MG63 (cell line): ENCODE measurements around the gene KRTAP12-2. TPM values are rescaled to one million over a fixed set of nuclear protein-coding genes. Genes with fewer than 3 reads are reported as not detected.
"Not testable (repeated sequence)": the region's sequence is repeated elsewhere in the genome, so short reads cannot be mapped to it uniquely, and the experiment has no call there.

ENCODE experiments used
- DNase-seq: peaks from one replicate; pipeline ENCODE4 v3.0.0-alpha.2; 2020
- H3K27me3 ChIP-seq: fragments of 250-450 bp; sonication (Bioruptor Pico); 2 replicates; pipeline ENCODE4 v1.5.1; 2020; ENCODE audit warnings: mild to moderate bottlenecking, moderate library complexity
- H3K36me3 ChIP-seq: fragments of 250-450 bp; sonication (Bioruptor Pico); 2 replicates; pipeline ENCODE4 v1.5.1; 2020; ENCODE audit warnings: mild to moderate bottlenecking, moderate library complexity
- H3K4me3 ChIP-seq: fragments of 250-450 bp; sonication (Bioruptor Pico); 2 replicates; pipeline ENCODE4 v1.5.1; 2020; ENCODE audit warnings: mild to moderate bottlenecking, moderate library complexity
- H3K9me3 ChIP-seq: fragments of 250-450 bp; sonication (Bioruptor Pico); 2 replicates; pipeline ENCODE4 v1.5.1; 2020; ENCODE audit warnings: mild to moderate bottlenecking, moderate library complexity
- total RNA-seq: library from RNA; depleted of rRNA; stranded (reverse); fragments of >200 nt; shearing (Covaris generic); gene quantifications from 2 replicates; pipeline ENCODE4 v1.2.3, GENCODE V29; 2014; ENCODE audit warnings: low replicate concordance

Gene KRTAP12-2
- total RNA-seq, 1 experiment from 2014 or later = not detected

GRCh38 chr21:44667612-44668011, 885 bp upstream of the KRTAP12-2 start:
- DNase-seq = no peak
- Histone ChIP-seq H3K36me3 (no peaks in the 10 kb centered on the region), H3K27me3 (no peaks in the 10 kb centered on the region; the same call in 1 of the 2 replicates), H3K4me3 (no peak overlapping the region), H3K9me3 (peaks cover 14% of the 10 kb centered on the region; the same call in 1 of the 2 replicates)

GRCh38 chr21:44664691-44665090, 2.0 kb downstream of the KRTAP12-2 start:
- peaks cover 4% of the 10 kb centered on the region; the same call in 1 of the 2 replicates for H3K9me3 ChIP-seq
- H3K36me3 ChIP-seq = no peaks in the 10 kb centered on the region
- no peak for DNase-seq
- H3K27me3 ChIP-seq = no peaks in the 10 kb centered on the region; the same call in 1 of the 2 replicates
- H3K4me3 ChIP-seq = no peak overlapping the region

- not testable (repeated sequence) for DNase-seq, H3K36me3 ChIP-seq, H3K4me3 ChIP-seq
Observed at GRCh38 chr21:44661567-44661966, 5.2 kb downstream of the KRTAP12-2 start.

GRCh38 chr21:44658913-44659595, 7.7 kb downstream of the KRTAP12-2 start:
- peaks cover 10% of the 10 kb centered on the region for H3K9me3 ChIP-seq
- H3K4me3 ChIP-seq = no peak overlapping the region
- no peak for DNase-seq
- no peaks in the 10 kb centered on the region for H3K36me3 ChIP-seq
- no peaks in the 10 kb centered on the region for H3K27me3 ChIP-seq

More at GRCh38 chr21:44661567-44661966, 5.2 kb downstream of the KRTAP12-2 start:
- H3K9me3 ChIP-seq, H3K27me3 ChIP-seq: not testable (repeated sequence)

GRCh38 chr21:44658541-44658910, 8.2 kb downstream of the KRTAP12-2 start:
- H3K36me3 ChIP-seq = no peaks in the 10 kb centered on the region
- H3K9me3 ChIP-seq = peaks cover 10% of the 10 kb centered on the region
- no peak for DNase-seq
- H3K4me3 ChIP-seq = no peak overlapping the region
- no peaks in the 10 kb centered on the region for H3K27me3 ChIP-seq

GRCh38 chr21:44657635-44658540, 8.8 kb downstream of the KRTAP12-2 start, which contains the start of gene KRTAP12-3:
Gene KRTAP12-3 (plus strand): TSS chr21:44657932. CDS start chr21:44657980, 48 bp downstream.
- DNase-seq = no peak
- H3K36me3 ChIP-seq = no peaks in the 10 kb centered on the region
- H3K4me3 ChIP-seq = no peak within 1 kb of the TSS
- H3K27me3 ChIP-seq = no peaks in the 10 kb centered on the region
- peaks cover 10% of the 10 kb centered on the region for H3K9me3 ChIP-seq

- no peaks in the 10 kb centered on the region for H3K36me3 ChIP-seq
- no peak for DNase-seq
- no peak overlapping the region for H3K4me3 ChIP-seq
- H3K9me3 ChIP-seq = peaks cover 10% of the 10 kb centered on the region
- no peaks in the 10 kb centered on the region for H3K27me3 ChIP-seq
Observed at GRCh38 chr21:44656868-44657267, 9.9 kb downstream of the KRTAP12-2 start.

GRCh38 chr21:44654576-44655175, 12.1 kb downstream of the KRTAP12-2 start, which contains the start of gene KRTAP12-4:
Gene KRTAP12-4 (minus strand): TSS chr21:44654659. CDS start chr21:44654614, 45 bp downstream.
- no peaks in the 10 kb centered on the region for H3K36me3 ChIP-seq
- H3K9me3 ChIP-seq = peaks cover 10% of the 10 kb centered on the region
- no peak within 1 kb of the TSS for H3K4me3 ChIP-seq
- DNase-seq = no peak
- no peaks in the 10 kb centered on the region for H3K27me3 ChIP-seq

- H3K27me3 ChIP-seq = no peaks in the 10 kb centered on the region
- no peaks in the 10 kb centered on the region for H3K36me3 ChIP-seq
- H3K9me3 ChIP-seq = peaks cover 10% of the 10 kb centered on the region
- H3K4me3 ChIP-seq = no peak overlapping the region
- DNase-seq = no peak
Observed at GRCh38 chr21:44653656-44654575, 12.8 kb downstream of the KRTAP12-2 start.

- H3K27me3 ChIP-seq = no peaks in the 10 kb centered on the region
- no peaks in the 10 kb centered on the region for H3K36me3 ChIP-seq
- DNase-seq = no peak
- H3K4me3 ChIP-seq = no peak overlapping the region
- H3K9me3 ChIP-seq = peaks cover 10% of the 10 kb centered on the region
Observed at GRCh38 chr21:44653123-44653522, 13.6 kb downstream of the KRTAP12-2 start.

- Histone ChIP-seq H3K9me3 (peaks cover under 1% of the 10 kb centered on the region; the same call in 1 of the 2 replicates), H3K27me3 (no peaks in the 10 kb centered on the region; the same call in none of the 2 replicates), H3K36me3 (no peaks in the 10 kb centered on the region), H3K4me3 (no peak overlapping the region)
- DNase-seq = no peak
Observed at GRCh38 chr21:44650973-44651675, 15.6 kb downstream of the KRTAP12-2 start.

- DNase-seq = no peak
- Histone ChIP-seq H3K9me3 (peaks cover 3% of the 10 kb centered on the region), H3K4me3 (no peak overlapping the region), H3K27me3 (no peaks in the 10 kb centered on the region; the same call in none of the 2 replicates), H3K36me3 (no peaks in the 10 kb centered on the region)
Observed at GRCh38 chr21:44650265-44650972, 16.3 kb downstream of the KRTAP12-2 start.

GRCh38 chr21:44649521-44650100, 17.1 kb downstream of the KRTAP12-2 start:
- Histone ChIP-seq H3K4me3 (no peak overlapping the region), H3K36me3 (no peaks in the 10 kb centered on the region), H3K9me3 (peaks cover 9% of the 10 kb centered on the region), H3K27me3 (no peaks in the 10 kb centered on the region; the same call in none of the 2 replicates)
- DNase-seq = no peak

- DNase-seq = no peak
Observed at GRCh38 chr21:44648557-44649311, 18.0 kb downstream of the KRTAP12-2 start.

More at GRCh38 chr21:44648557-44649311, 18.0 kb downstream of the KRTAP12-2 start:
- Histone ChIP-seq H3K36me3 (no peaks in the 10 kb centered on the region), H3K27me3 (no peaks in the 10 kb centered on the region; the same call in none of the 2 replicates), H3K9me3 (peaks cover 15% of the 10 kb centered on the region), H3K4me3 (no peak overlapping the region)
